A375 (cell line): ENCODE measurements around the gene ALPK3. TPM values are rescaled to one million over a fixed set of nuclear protein-coding genes. Genes with fewer than 3 reads are reported as not detected.

ENCODE experiments used
- small RNA-seq: library from RNA; depleted of rRNA; stranded (forward); fragments of <200 nt; gene quantifications from one replicate; pipeline ENCODE3, GENCODE V24; 2014
- total RNA-seq: library from RNA; depleted of rRNA; stranded (reverse); fragments of >200 nt; shearing (Covaris generic); gene quantifications from 2 replicates; pipeline ENCODE4 v1.2.3, GENCODE V29; 2014; rRNA removed

ALPK3 gene
- 0.23 and 0.42 TPM in 2 replicates for total RNA-seq

GRCh38 chr15:84816694-84817465, at the start of gene ALPK3:
TSS of gene ALPK3 (plus strand) at chr15:84817356. CDS start at chr15:84817453, 97 bp downstream.

GRCh38 chr15:84883916-84884781, 67.0 kb downstream of the ALPK3 start, which contains the start of gene SLC28A1:
TSS of gene SLC28A1 (plus strand) at chr15:84884662. CDS start at chr15:84887761, 3,099 bp downstream.

Small RNA genes within 50 kb of the gene (small RNA-seq; reads per million reads assigned to genes)
- not detected for gene RF00402

Other genes starting within 250 kb of the ALPK3 start
- 8.4 and 9.9 TPM in 2 replicates for gene ZSCAN2, start 216.3 kb upstream of the ALPK3 start, total RNA-seq
- gene WDR73, start 163.1 kb upstream of the ALPK3 start, total RNA-seq: 32.4 and 53.0 TPM in 2 replicates
- 24.9 and 33.5 TPM in 2 replicates for gene NMB, start 159.2 kb upstream of the ALPK3 start, total RNA-seq
- 184 and 200 TPM in 2 replicates for gene SEC11A, start 101.2 kb upstream of the ALPK3 start, total RNA-seq
- gene ZNF592, start 68.8 kb upstream of the ALPK3 start, total RNA-seq: 11.2 and 13.4 TPM in 2 replicates
- gene SLC28A1, start 67.3 kb downstream of the ALPK3 start, total RNA-seq: not detected in 2 replicates
- 22.0 and 30.5 TPM in 2 replicates for gene PDE8A, start 164.5 kb downstream of the ALPK3 start, total RNA-seq